MCF 10A (cell line): ENCODE data around the gene BPTF. TPM values are rescaled to one million over a fixed set of nuclear protein-coding genes. Genes with fewer than 3 reads are reported as not detected.

Source experiments
- BruUV-seq: library from RNA; stranded (reverse); fragments of 400-500 nt; replicated peaks from 2 replicates; lab custom pipeline; 2021; lab: Mats Ljungman, UMichigan
- CTCF ChIA-PET: fragments of 300-600 bp; sonication (Branson Sonifier 250); formaldehyde crosslinking; extraction: SDS; loops from one replicate; lab custom pipeline; 2021; ENCODE audit warnings: antibody characterized with exemption, inconsistent platforms; lab: Yijun Ruan, JAX
- POLR2A ChIA-PET: fragments of 300-600, 350-650 bp; sonication (Branson Sonifier 250); formaldehyde crosslinking; extraction: SDS; loops from one replicate; lab custom pipeline; 2020; ENCODE audit warnings: antibody characterized with exemption, inconsistent platforms; lab: Yijun Ruan, JAX
- DNase-seq: peaks from one replicate; pipeline ENCODE4 v3.0.0-alpha.2; 2018; ENCODE audit not compliant: unreplicated experiment
- H3K27ac Mint-ChIP-seq: one replicate; pipeline ENCODE4 v1.8.0; 2022; ENCODE audit warnings: mild to moderate bottlenecking, low read depth, mixed read lengths; ENCODE audit not compliant: unreplicated experiment
- H3K27me3 Mint-ChIP-seq: one replicate; pipeline ENCODE4 v1.8.0; 2022; ENCODE audit warnings: mixed read lengths; ENCODE audit not compliant: insufficient read depth, unreplicated experiment
- H3K36me3 Mint-ChIP-seq: one replicate; pipeline ENCODE4 v1.8.0; 2022; ENCODE audit warnings: mild to moderate bottlenecking, moderate library complexity, mixed read lengths; ENCODE audit not compliant: insufficient read depth, unreplicated experiment
- H3K4me1 Mint-ChIP-seq: one replicate; pipeline ENCODE4 v1.8.0; 2022; ENCODE audit warnings: mixed read lengths; ENCODE audit not compliant: insufficient read depth, unreplicated experiment
- H3K4me3 Mint-ChIP-seq: one replicate; pipeline ENCODE4 v1.8.0; 2022; ENCODE audit warnings: mild to moderate bottlenecking, moderate library complexity, mixed read lengths; ENCODE audit not compliant: unreplicated experiment
- H3K9me3 Mint-ChIP-seq: one replicate; pipeline ENCODE4 v1.8.0; 2022; ENCODE audit warnings: mixed read lengths; ENCODE audit not compliant: unreplicated experiment
- CTCF ChIP-seq: fragments of 200-600 bp; IDR thresholded peaks from one replicate; pipeline ENCODE4 v1.8.0; 2022; ENCODE audit warnings: antibody characterized with exemption, mild to moderate bottlenecking; ENCODE audit not compliant: unreplicated experiment
- intact Hi-C: fragments of 100-400 bp; cut with micrococcal nuclease; formaldehyde crosslinking; loops from 2 replicates; pipeline ENCODE4 v1.14.1; 2022
- total RNA-seq: library from RNA; stranded (reverse); gene quantifications from 2 replicates; pipeline ENCODE4 v1.2.3, GENCODE V29; 2022

The BPTF gene
- total RNA-seq, 1 experiment from 2014 or later = 63.7 TPM

GRCh38 chr17:67785122-67785477 is 40.2 kb upstream of the BPTF start:
- no peak for TF ChIP-seq CTCF
- Mint-ChIP-seq H3K4me3 (no peak overlapping the region), H3K36me3 (no peaks in the 10 kb centered on the region), H3K9me3 (no peaks in the 10 kb centered on the region), H3K27me3 (peaks cover 39% of the 10 kb centered on the region), H3K27ac (no peak overlapping the region), H3K4me1 (no peaks in the 10 kb centered on the region)
- ChIA-PET CTCF (no interaction called here), POLR2A (no interaction called here)
- intact Hi-C loops = no loop called here
- no TSS peak for BruUV-seq
- DNase-seq = no peak

GRCh38 chr17:67785504-67785903 is 39.8 kb upstream of the BPTF start:
- ChIA-PET CTCF (interaction anchor here (0.6 kb wide), 1 partner anchor 22 kb away, joined by 3 read pairs; no protein-coding TSS in a partner anchor), POLR2A (no interaction called here)
- no peak for DNase-seq
- TF ChIP-seq CTCF = no peak
- intact Hi-C loops = no loop called here
- Mint-ChIP-seq H3K27ac (no peak overlapping the region), H3K4me3 (no peak overlapping the region), H3K4me1 (no peaks in the 10 kb centered on the region), H3K36me3 (no peaks in the 10 kb centered on the region), H3K9me3 (no peaks in the 10 kb centered on the region), H3K27me3 (peaks cover 39% of the 10 kb centered on the region)
- BruUV-seq = no TSS peak

DNA sequence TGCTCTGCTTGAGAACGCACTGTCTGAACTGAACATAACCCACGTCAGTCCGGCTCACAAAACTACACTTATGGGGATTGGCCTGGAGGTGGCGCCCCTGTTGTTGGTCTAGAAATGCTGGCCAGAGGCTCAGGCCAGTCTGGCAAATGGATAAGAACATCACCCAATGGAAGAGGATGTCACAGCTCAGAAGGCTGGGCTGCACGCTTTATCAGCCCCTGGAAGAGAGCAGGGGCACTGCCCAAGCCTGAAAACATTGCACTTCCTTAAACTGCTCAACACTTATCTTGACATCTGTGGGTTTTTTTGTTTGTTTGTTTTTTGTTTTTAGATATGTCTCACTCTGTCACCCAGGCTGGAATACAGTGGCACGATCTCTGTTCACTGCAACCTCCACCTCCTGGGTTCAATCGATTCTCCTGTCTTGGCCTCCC is 24.8 kb upstream of the BPTF start:
- Mint-ChIP-seq H3K4me1 (no peaks in the 10 kb centered on the region), H3K36me3 (no peaks in the 10 kb centered on the region), H3K9me3 (no peaks in the 10 kb centered on the region), H3K27ac (no peak overlapping the region), H3K27me3 (peaks cover 12% of the 10 kb centered on the region), H3K4me3 (no peak overlapping the region)
- DNase-seq = peak; percentile 83
- ChIA-PET POLR2A (no interaction called here), CTCF (interaction anchor here (0.7 to 1.9 kb wide), 5 partner anchors 7 to 1424 kb away, joined by 3 to 6 read pairs (median 4); partner anchors contain the start of gene NOL11)
- TF ChIP-seq CTCF = peak; percentile 62
- BruUV-seq = no TSS peak
- intact Hi-C loops = loop anchor here (1.0 kb wide), 1 partner anchor 24 kb away; no protein-coding TSS in a partner anchor

- H3K27ac Mint-ChIP-seq = no peak overlapping the region
- H3K4me3 Mint-ChIP-seq = no peak overlapping the region
- ChIA-PET POLR2A (no interaction called here), CTCF (no interaction called here)
- DNase-seq = no peak
- no peaks in the 10 kb centered on the region for H3K9me3 Mint-ChIP-seq
- no TSS peak for BruUV-seq
- H3K36me3 Mint-ChIP-seq = no peaks in the 10 kb centered on the region
- intact Hi-C loops = no loop called here
- TF ChIP-seq CTCF = peak; percentile 18
- no peaks in the 10 kb centered on the region for H3K4me1 Mint-ChIP-seq
- H3K27me3 Mint-ChIP-seq = peaks cover 12% of the 10 kb centered on the region
Measured at GRCh38 chr17:67801626-67802175, 23.6 kb upstream of the BPTF start.
